GM13976 (cell line): ENCODE results near the gene PDE1A.

Experiments used
- DNase-seq: peaks from one replicate; pipeline ENCODE4 v3.0.0; 2012; ENCODE audit warnings: low spot score
- in situ Hi-C: fragments of 300-500 bp; cut with MboI; formaldehyde crosslinking; loops from one replicate; pipeline ENCODE4 v1.12.0; 2022; ENCODE audit warnings: low sequenced_read_pairs, mixed read lengths, inconsistent platforms; ENCODE audit not compliant: unreplicated experiment
- TF ChIP-seq, protein P1 (sequence below): IDR thresholded peaks from 2 replicates; pipeline ENCODE4 v1.5.1; 2012; ENCODE audit warnings: borderline replicate concordance, mild to moderate bottlenecking; ENCODE audit not compliant: insufficient read depth; ENCODE audit errors: extremely low read depth, missing control alignments, control extremely low read depth

Gene PDE1A

DNA sequence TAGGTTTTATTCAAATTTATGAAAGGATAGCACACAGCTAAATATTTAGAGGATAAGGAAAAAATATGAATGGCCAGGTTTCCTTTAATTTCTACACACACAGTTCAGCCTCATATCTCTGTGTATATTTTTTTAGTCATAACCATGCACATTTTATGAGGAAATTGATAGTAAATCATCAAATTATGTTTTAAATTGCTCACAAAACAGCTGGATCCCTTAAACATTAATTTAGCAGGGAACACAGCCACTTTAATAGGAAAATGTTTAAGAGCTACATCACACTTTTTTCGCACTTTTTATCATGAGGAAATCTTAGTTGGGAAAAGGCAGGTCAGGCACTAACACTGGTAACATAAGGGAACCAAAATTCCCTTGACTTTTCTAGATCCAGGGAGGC is 65.4 kb downstream of the PDE1A start:
- DNase-seq = no peak
- TF ChIP-seq, protein P1, sequence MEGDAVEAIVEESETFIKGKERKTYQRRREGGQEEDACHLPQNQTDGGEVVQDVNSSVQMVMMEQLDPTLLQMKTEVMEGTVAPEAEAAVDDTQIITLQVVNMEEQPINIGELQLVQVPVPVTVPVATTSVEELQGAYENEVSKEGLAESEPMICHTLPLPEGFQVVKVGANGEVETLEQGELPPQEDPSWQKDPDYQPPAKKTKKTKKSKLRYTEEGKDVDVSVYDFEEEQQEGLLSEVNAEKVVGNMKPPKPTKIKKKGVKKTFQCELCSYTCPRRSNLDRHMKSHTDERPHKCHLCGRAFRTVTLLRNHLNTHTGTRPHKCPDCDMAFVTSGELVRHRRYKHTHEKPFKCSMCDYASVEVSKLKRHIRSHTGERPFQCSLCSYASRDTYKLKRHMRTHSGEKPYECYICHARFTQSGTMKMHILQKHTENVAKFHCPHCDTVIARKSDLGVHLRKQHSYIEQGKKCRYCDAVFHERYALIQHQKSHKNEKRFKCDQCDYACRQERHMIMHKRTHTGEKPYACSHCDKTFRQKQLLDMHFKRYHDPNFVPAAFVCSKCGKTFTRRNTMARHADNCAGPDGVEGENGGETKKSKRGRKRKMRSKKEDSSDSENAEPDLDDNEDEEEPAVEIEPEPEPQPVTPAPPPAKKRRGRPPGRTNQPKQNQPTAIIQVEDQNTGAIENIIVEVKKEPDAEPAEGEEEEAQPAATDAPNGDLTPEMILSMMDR = no peak
- in situ Hi-C loops = no loop called here

DNA sequence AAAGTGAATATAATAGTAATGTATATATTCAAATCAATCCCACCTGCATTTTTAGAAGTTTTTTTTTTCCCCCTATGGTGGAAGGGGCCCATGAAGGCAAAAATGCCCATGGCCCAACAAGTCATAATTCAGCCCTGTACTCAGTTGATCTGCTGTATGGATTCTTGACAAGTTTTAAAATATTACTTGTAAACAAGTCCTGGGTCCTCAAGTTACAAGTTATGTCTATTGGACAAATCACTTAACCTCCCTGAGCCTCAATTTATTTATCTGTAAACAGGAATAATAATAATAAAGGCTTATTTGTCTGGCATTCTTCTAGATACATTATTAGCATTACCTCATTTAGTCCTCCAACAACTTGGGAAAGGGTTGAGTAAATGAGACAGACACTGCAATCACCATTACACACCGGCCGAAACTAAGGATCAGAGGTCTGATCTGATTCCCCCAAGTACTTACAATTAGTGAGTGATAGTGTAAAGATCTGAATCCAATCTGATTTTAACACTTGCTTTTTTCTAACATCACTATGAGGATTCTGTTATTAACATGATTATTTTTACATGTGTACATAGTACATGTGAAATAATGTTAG is 66.1 kb downstream of the PDE1A start:
- TF ChIP-seq, protein P1 = no peak
- in situ Hi-C loops = no loop called here
- DNase-seq = no peak

DNA sequence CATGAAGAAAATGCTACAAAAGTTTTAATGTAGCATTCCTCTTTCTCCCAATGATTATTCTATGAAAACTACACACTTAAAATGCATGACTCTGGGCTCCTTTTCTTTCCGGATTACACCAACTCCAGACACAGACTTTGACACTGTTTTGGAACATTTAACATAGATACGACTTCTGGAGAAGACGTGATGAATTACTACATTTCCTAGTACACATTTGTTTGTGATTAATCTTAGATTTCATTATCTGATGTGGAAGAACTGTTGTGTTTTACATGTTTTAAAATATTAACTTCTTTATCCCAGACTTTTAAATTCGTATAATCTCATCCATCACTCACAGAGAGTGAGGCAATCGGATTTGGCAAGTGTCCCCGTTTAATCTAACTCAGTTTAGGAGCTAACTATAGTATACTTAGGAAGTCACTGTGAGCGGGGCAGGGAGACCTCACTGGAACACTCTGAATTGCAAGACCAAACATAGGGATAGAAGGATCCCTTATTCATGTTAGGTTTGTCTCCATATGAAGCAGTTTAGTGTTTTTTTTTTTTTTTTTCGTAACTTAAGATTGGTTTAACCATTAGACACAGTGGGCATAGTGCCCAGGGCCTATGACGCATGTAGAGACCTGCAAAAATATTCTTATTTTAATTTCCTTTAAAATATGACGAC is 66.7 kb downstream of the PDE1A start:
- DNase-seq = no peak
- TF ChIP-seq, protein P1 = no peak
- in situ Hi-C loops = no loop called here

DNA sequence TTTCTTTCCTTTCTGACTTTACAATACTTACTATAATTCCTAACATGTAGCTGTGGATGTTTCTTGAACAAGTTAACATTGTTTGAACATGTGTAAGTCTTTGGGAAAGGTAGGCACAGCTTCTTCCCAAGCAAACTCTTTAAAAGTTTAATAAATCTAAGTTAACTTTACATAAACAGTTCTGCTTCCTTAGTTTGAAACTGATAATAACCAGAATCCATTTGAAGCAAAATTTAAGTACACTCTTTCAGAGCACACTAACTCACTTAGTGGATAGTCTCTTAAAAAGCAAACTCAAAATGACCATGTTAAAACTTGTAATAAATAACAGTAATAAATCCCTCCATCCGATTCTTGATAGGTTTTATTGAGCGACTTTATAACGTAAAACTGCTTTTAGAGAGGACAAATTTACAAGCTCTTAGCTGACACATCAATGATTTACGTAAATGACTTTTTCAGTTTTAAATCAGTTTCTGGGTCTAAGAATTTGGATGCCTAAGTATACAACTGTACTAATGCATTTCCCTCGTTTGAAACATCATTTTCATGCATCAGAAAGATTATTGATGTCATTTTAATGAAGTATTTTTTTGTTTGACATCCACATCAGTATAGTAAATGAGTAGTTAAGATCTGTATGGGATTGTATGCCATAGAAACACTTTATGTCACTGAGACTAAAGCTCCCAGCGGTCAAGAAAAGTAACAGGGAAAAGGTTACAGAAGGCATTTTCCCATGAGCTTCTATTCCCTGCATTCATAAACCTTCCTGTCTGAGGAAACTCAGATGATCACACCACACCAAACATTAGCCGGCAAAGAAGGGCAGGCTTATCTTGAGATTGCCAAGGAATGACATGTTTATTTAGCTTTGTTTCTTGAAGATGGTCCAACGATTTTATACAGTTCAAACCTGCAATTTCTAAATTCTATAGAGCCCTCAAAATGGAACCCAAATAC is 67.5 kb downstream of the PDE1A start:
- no peak for DNase-seq
- TF ChIP-seq, protein P1 = no peak
- in situ Hi-C loops = no loop called here

DNA sequence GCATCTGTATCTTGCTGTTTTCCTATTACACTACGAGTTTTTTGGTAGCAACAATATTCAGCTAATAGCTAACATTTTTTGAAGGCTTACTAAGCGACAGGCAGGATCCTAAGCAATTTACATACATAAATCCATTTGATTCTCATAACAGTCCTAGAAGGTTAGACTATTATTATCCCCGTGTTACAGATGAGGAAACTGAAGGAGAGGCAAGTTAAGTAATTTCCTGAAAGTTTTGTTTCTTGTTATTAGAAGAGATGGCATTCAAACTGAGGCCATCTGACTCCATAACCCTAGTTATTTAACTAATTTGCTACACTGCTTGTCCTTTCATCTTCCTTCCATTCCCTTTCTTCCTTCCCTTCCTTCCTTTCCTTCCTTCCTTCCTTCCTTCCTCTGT is 68.2 kb downstream of the PDE1A start:
- in situ Hi-C loops = no loop called here
- no peak for DNase-seq
- TF ChIP-seq, protein P1 = no peak

DNA sequence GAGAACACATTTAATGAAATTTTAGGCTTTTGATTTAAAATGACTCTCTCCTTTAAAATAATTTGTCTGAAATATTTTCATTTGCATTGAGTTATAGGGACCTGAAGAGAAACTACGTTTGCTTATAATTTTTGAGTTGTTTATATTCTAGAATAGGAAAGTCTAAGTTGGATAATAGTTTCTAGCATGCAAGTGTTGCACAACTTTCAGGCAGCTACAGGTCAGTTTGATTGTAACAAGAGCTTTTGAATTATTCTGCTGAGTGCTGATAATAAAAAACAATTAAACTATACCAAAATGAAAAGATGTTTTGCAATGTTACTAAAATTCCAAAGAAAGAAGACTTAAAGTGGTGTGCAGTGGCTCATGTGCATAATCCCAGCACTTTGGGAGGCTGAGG is 71.0 kb downstream of the PDE1A start:
- TF ChIP-seq, protein P1 = no peak
- in situ Hi-C loops = no loop called here
- DNase-seq = no peak
